CD14-positive monocyte (primary cell): ENCODE measurements around the gene ECPAS. TPM values are rescaled to one million over a fixed set of nuclear protein-coding genes. Genes with fewer than 3 reads are reported as not detected.

Source experiments
- DNase-seq, 3 donors: peaks; one replicate each; pipeline ENCODE4 v3.0.0-alpha.2; 2011 to 2022
- H2AFZ ChIP-seq: 2 replicates; pipeline ENCODE4 v1.6.0; 2012; ENCODE audit warnings: mild to moderate bottlenecking, low read depth, low read length, inconsistent platforms; ENCODE audit not compliant: insufficient read depth, poor library complexity, severe bottlenecking
- H3K27ac ChIP-seq, 2 donors: 1 replicate in 1 of 2; 2 replicates in 1 of 2; pipeline ENCODE4 v1.5.1; 2012 to 2013; ENCODE audit warnings: low read length in 2 of 2, control low read depth in 1 of 2, inconsistent platforms in 1 of 2, low read depth in 1 of 2, mild to moderate bottlenecking in 1 of 2
- H3K27me3 ChIP-seq, 2 donors: one replicate each; pipeline versions ENCODE4 v1.6.0 to v1.6.1; 2011 to 2013; ENCODE audit warnings: low read length in 2 of 2; ENCODE audit not compliant: control insufficient read depth in 2 of 2, insufficient read depth in 2 of 2
- H3K36me3 ChIP-seq, 2 donors: replicated peaks in 1 of 2; 1 replicate in 1 of 2; 2 replicates in 1 of 2; pipeline versions ENCODE4 v1.5.1 to v1.6.1; 2012 to 2013; ENCODE audit warnings: low read length in 2 of 2, control low read depth in 1 of 2, inconsistent platforms in 1 of 2, mild to moderate bottlenecking in 1 of 2; ENCODE audit not compliant: insufficient read depth in 2 of 2, control insufficient read depth in 1 of 2
- H3K4me1 ChIP-seq, 2 donors: 1 replicate in 1 of 2; 2 replicates in 1 of 2; pipeline versions ENCODE4 v1.5.1 to v1.6.1; 2012 to 2013; ENCODE audit warnings: low read length in 2 of 2, control low read depth in 1 of 2, inconsistent platforms in 1 of 2, mild to moderate bottlenecking in 1 of 2, moderate library complexity in 1 of 2; ENCODE audit not compliant: insufficient read depth in 2 of 2, control insufficient read depth in 1 of 2
- H3K4me2 ChIP-seq: replicated peaks from 2 replicates; pipeline ENCODE3; 2012; ENCODE audit warnings: low read length, moderate library complexity, mild to moderate bottlenecking; ENCODE audit not compliant: poor library complexity, severe bottlenecking; ENCODE audit errors: extremely low read depth
- H3K4me3 ChIP-seq, 3 experiments: fragments of 200-600 bp in 1 of 3; sonication (generic) in 1 of 3; replicated peaks in 1 of 3; 1 replicate in 2 of 3; 2 replicates in 1 of 3; pipeline ENCODE4 v1.5.1; 2011 to 2013; ENCODE audit warnings: low read length in 3 of 3, mild to moderate bottlenecking in 3 of 3, control low read depth in 2 of 3, low read depth in 2 of 3, inconsistent platforms in 1 of 3, moderate library complexity in 1 of 3
- H3K79me2 ChIP-seq: 2 replicates; pipeline ENCODE4 v1.6.0; 2012; ENCODE audit warnings: mild to moderate bottlenecking, control low read depth, inconsistent platforms, low read length, moderate library complexity; ENCODE audit not compliant: insufficient read depth
- H3K9ac ChIP-seq: 2 replicates; pipeline ENCODE4 v1.6.0; 2017; ENCODE audit warnings: low read length, mild to moderate bottlenecking; ENCODE audit not compliant: insufficient read depth, poor library complexity, severe bottlenecking
- H3K9me3 ChIP-seq, 2 donors: replicated peaks in 1 of 2; 1 replicate in 1 of 2; 2 replicates in 1 of 2; pipeline versions ENCODE4 v1.5.1 to v1.6.1; 2012 to 2013; ENCODE audit warnings: low read length in 2 of 2, control low read depth in 1 of 2; ENCODE audit not compliant: control insufficient read depth in 1 of 2, insufficient read depth in 1 of 2
- H4K20me1 ChIP-seq: 2 replicates; pipeline ENCODE4 v1.6.0; 2012; ENCODE audit warnings: mild to moderate bottlenecking, low read length, control low read depth, moderate library complexity; ENCODE audit not compliant: insufficient read depth
- H3K27ac Mint-ChIP-seq, 7 donors: one replicate each; pipeline ENCODE4 v1.8.0; 2020; ENCODE audit warnings: mild to moderate bottlenecking in 7 of 7, mixed read lengths in 7 of 7, moderate library complexity in 6 of 7, inconsistent platforms in 2 of 7
- H3K27me3 Mint-ChIP-seq, 3 donors: one replicate each; pipeline ENCODE4 v1.8.0; 2021 to 2022; ENCODE audit warnings: low read depth in 3 of 3, mild to moderate bottlenecking in 3 of 3, mixed read lengths in 3 of 3, moderate library complexity in 3 of 3, inconsistent platforms in 1 of 3
- H3K36me3 Mint-ChIP-seq, 2 donors: one replicate each; pipeline ENCODE4 v1.8.0; 2020; ENCODE audit warnings: mixed read lengths in 2 of 2, inconsistent platforms in 1 of 2, mild to moderate bottlenecking in 1 of 2
- H3K4me1 Mint-ChIP-seq: one replicate; pipeline ENCODE4 v1.8.0; 2020; ENCODE audit warnings: mild to moderate bottlenecking, mixed read lengths
- H3K4me3 Mint-ChIP-seq, 2 donors: one replicate each; pipeline ENCODE4 v1.8.0; 2020; ENCODE audit warnings: mild to moderate bottlenecking in 2 of 2, mixed read lengths in 2 of 2, moderate library complexity in 1 of 2
- H3K9me3 Mint-ChIP-seq, 7 donors: one replicate each; pipeline ENCODE4 v1.8.0; 2020 to 2022; ENCODE audit warnings: mixed read lengths in 7 of 7, mild to moderate bottlenecking in 6 of 7, moderate library complexity in 6 of 7, inconsistent platforms in 2 of 7
- CTCF ChIP-seq: fragments of 200-600 bp; IDR thresholded peaks from one replicate; pipeline ENCODE4 v1.8.0; 2022; ENCODE audit warnings: antibody characterized with exemption, mild to moderate bottlenecking
- WGBS: methylation state at CpG from one replicate; pipeline ENCODE4 v1.1.5; 2013; ENCODE audit warnings: missing lambda C conversion rate; ENCODE audit not compliant: insufficient coverage; 5-methylcytosine and 5-hydroxymethylcytosine counted together
- intact Hi-C, 2 donors: fragments of 100-400 bp; cut with micrococcal nuclease; formaldehyde crosslinking; loops; one replicate each; pipeline versions ENCODE4 v1.15.0 to v1.15.1; 2023
- polyA plus RNA-seq, 3 donors: library from polyadenylated mRNA; depleted of rRNA in 1 of 3; unstranded in 2 of 3; stranded (reverse) in 1 of 3; fragments of 300-500 nt in 2 of 3; fragments of >200 nt in 1 of 3; fragmentation: Illumina TruSeq in 2 of 3; gene quantifications; 1 replicate in 2 of 3; 2 replicates in 1 of 3; pipeline ENCODE4 v1.2.3, GENCODE V29; 2012 to 2021

Gene ECPAS
- polyA plus RNA-seq, 3 donors, result 7.4 to 27.6 (median 15.9) TPM

- DNase-seq, result no peak
- no peaks in the 10 kb centered on the region for H3K4me1 Mint-ChIP-seq
- WGBS, result no CpG with 5 or more reads among the region's 1 CpG
- H3K79me2 ChIP-seq, result no peaks in the 10 kb centered on the region
- H3K9me3 ChIP-seq, result no peaks in the 10 kb centered on the region
- no peak overlapping the region for H3K4me3 ChIP-seq
- H3K27ac Mint-ChIP-seq, result no peak overlapping the region
- no peaks in the 10 kb centered on the region for H3K27me3 ChIP-seq
- no peaks in the 10 kb centered on the region for H3K9me3 Mint-ChIP-seq
- H4K20me1 ChIP-seq, result no peaks in the 10 kb centered on the region
- no peak overlapping the region for H2AFZ ChIP-seq
- H3K4me3 Mint-ChIP-seq, result no peak overlapping the region
- H3K9ac ChIP-seq, result no peak overlapping the region
- H3K27me3 Mint-ChIP-seq, result no peaks in the 10 kb centered on the region
- intact Hi-C loops, result no loop called here
- TF ChIP-seq CTCF, result no peak
- no peak overlapping the region for H3K27ac ChIP-seq
- H3K4me1 ChIP-seq, result no peaks in the 10 kb centered on the region
- peaks cover 87 to 96% of the 10 kb centered on the region in 2 donors for H3K36me3 Mint-ChIP-seq
- H3K4me2 ChIP-seq, result no peak overlapping the region
- H3K36me3 ChIP-seq, result peaks cover 96 to 97% of the 10 kb centered on the region in 2 donors
These were observed 117.2 kb downstream of the ECPAS start for GRCh38 chr9:111366978-111367377.

- H3K4me3 Mint-ChIP-seq, result no peak overlapping the region
- H3K4me1 Mint-ChIP-seq, result no peaks in the 10 kb centered on the region
- H3K36me3 ChIP-seq, result peaks cover 60 to 72% of the 10 kb centered on the region in 2 donors
- H3K27ac ChIP-seq, result no peak overlapping the region
- no peaks in the 10 kb centered on the region for H3K9me3 ChIP-seq
- no peak overlapping the region for H3K9ac ChIP-seq
- no peaks in the 10 kb centered on the region for H3K27me3 ChIP-seq
- H3K9me3 Mint-ChIP-seq, result peaks cover 0 to 2% (median 0%) of the 10 kb centered on the region in 7 donors
- no peak overlapping the region for H2AFZ ChIP-seq
- DNase-seq, result no peak
- H3K79me2 ChIP-seq, result no peaks in the 10 kb centered on the region
- H3K27me3 Mint-ChIP-seq, result peaks cover 0 to 2% (median 0%) of the 10 kb centered on the region in 3 donors
- H3K4me2 ChIP-seq, result no peak overlapping the region
- H4K20me1 ChIP-seq, result no peaks in the 10 kb centered on the region
- H3K4me3 ChIP-seq, result no peak overlapping the region
- H3K4me1 ChIP-seq, result no peaks in the 10 kb centered on the region
- intact Hi-C loops, result no loop called here
- no peak for TF ChIP-seq CTCF
- peaks cover 66 to 70% of the 10 kb centered on the region in 2 donors for H3K36me3 Mint-ChIP-seq
- 100% methylated on average over 1 of the region's 5 CpGs for WGBS
- H3K27ac Mint-ChIP-seq, result no peak overlapping the region
These were observed 121.7 kb downstream of the ECPAS start for GRCh38 chr9:111362526-111362925.
